B cell (primary cell): Measurements from ENCODE around the gene NEU4. TPM values are rescaled to one million over a fixed set of nuclear protein-coding genes. Genes with fewer than 3 reads are reported as not detected.
A peak's percentile ranks its signal among the peaks of the same experiment; 100 is the strongest.

Experiments used
- ATAC-seq: fragments of 200-7000 bp; cut with Tn5 transposase; one replicate; pipeline ENCODE4 v1.10.0; 2021; ENCODE audit warnings: low read depth, mild to moderate bottlenecking, moderate number of reproducible peaks, moderate library complexity
- CTCF ChIA-PET: fragments of 350-600 bp; sonication (Branson Sonifier 250); formaldehyde crosslinking; loops from one replicate; lab custom pipeline; 2021; ENCODE audit warnings: antibody characterized with exemption, inconsistent platforms; lab: Charles Lee
- POLR2A ChIA-PET: fragments of 350-600 bp; sonication (Branson Sonifier 250); formaldehyde crosslinking; loops from one replicate; lab custom pipeline; 2021; ENCODE audit warnings: antibody characterized with exemption; lab: Charles Lee
- DNase-seq: peaks from one replicate; pipeline ENCODE4 v3.0.0; 2013
- H2AFZ ChIP-seq: 2 replicates; pipeline ENCODE4 v1.6.1; 2012; ENCODE audit warnings: mild to moderate bottlenecking, low read depth, low read length; ENCODE audit not compliant: insufficient read depth, poor library complexity, severe bottlenecking
- H3K27ac ChIP-seq, 2 donors: 1 replicate in 1 of 2; 2 replicates in 1 of 2; pipeline ENCODE4 v1.5.1; 2012 to 2013; ENCODE audit warnings: low read length in 2 of 2, mild to moderate bottlenecking in 2 of 2, moderate library complexity in 1 of 2
- H3K27me3 ChIP-seq, 4 experiments: fragments of 200-600 bp in 1 of 4; sonication (generic) in 1 of 4; replicated peaks in 1 of 4; 1 replicate in 2 of 4; 2 replicates in 2 of 4; pipeline versions ENCODE4 v1.6.1 to v1.7.0; 2013 to 2016; ENCODE audit warnings: low read length in 3 of 4, mild to moderate bottlenecking in 2 of 4, mixed read lengths in 1 of 4, moderate library complexity in 1 of 4; ENCODE audit not compliant: insufficient read depth in 4 of 4, control insufficient read depth in 3 of 4; ENCODE audit errors: control extremely low read depth in 1 of 4
- H3K36me3 ChIP-seq, 2 experiments: replicated peaks in 1 of 2; 1 replicate in 1 of 2; 2 replicates in 1 of 2; pipeline versions ENCODE4 v1.6.1 to v1.7.1; 2013; ENCODE audit warnings: low read length in 1 of 2; ENCODE audit not compliant: insufficient read depth in 2 of 2, control insufficient read depth in 1 of 2; ENCODE audit errors: control extremely low read depth in 1 of 2, extremely low read depth in 1 of 2
- H3K4me1 ChIP-seq, 2 donors: fragments of 200-600 bp in 1 of 2; sonication (generic) in 1 of 2; 1 replicate in 1 of 2; 2 replicates in 1 of 2; pipeline versions ENCODE4 v1.5.1 to v1.6.1; 2013 to 2017; ENCODE audit warnings: low read length in 2 of 2; ENCODE audit not compliant: control insufficient read depth in 2 of 2, insufficient read depth in 2 of 2
- H3K4me2 ChIP-seq: replicated peaks from 2 replicates; pipeline ENCODE3; 2012; ENCODE audit warnings: mild to moderate bottlenecking, low read depth, low read length; ENCODE audit not compliant: poor library complexity, severe bottlenecking
- H3K4me3 ChIP-seq, 5 experiments: fragments of 200-600 bp in 1 of 5; sonication (generic) in 1 of 5; 1 replicate in 3 of 5; 2 replicates in 2 of 5; pipeline versions ENCODE4 v1.5.1 to v1.7.0; 2011 to 2016; ENCODE audit warnings: low read length in 4 of 5, mild to moderate bottlenecking in 4 of 5, low read depth in 2 of 5, control low read depth in 1 of 5, moderate library complexity in 1 of 5; ENCODE audit not compliant: insufficient read depth in 1 of 5; ENCODE audit errors: control extremely low read depth in 1 of 5, extremely low read depth in 1 of 5
- H3K79me2 ChIP-seq: fragments of 200-600 bp; sonication (generic); one replicate; pipeline ENCODE4 v1.6.0; 2016; ENCODE audit warnings: low read length; ENCODE audit not compliant: control insufficient read depth, insufficient read depth
- H3K9ac ChIP-seq: fragments of 200-600 bp; sonication (generic); 2 replicates; pipeline ENCODE4 v1.6.1; 2017; ENCODE audit warnings: mild to moderate bottlenecking, low read length, moderate library complexity
- H3K9me3 ChIP-seq, 3 donors: one replicate each; pipeline versions ENCODE4 v1.6.1 to v1.7.1; 2013; ENCODE audit warnings: low read length in 2 of 3; ENCODE audit not compliant: control insufficient read depth in 2 of 3, insufficient read depth in 1 of 3; ENCODE audit errors: control extremely low read depth in 1 of 3
- H4K20me1 ChIP-seq: 2 replicates; pipeline ENCODE4 v1.6.0; 2012; ENCODE audit warnings: mild to moderate bottlenecking, low read length; ENCODE audit not compliant: insufficient read depth, control insufficient read depth, poor library complexity, severe bottlenecking
- H3K27ac Mint-ChIP-seq: one replicate; pipeline ENCODE4 v1.8.0; 2021; ENCODE audit warnings: mixed read lengths
- H3K27me3 Mint-ChIP-seq: one replicate; pipeline ENCODE4 v1.8.0; 2021; ENCODE audit warnings: mixed read lengths
- H3K4me1 Mint-ChIP-seq: one replicate; pipeline ENCODE4 v1.8.0; 2021; ENCODE audit warnings: mixed read lengths
- H3K4me3 Mint-ChIP-seq: one replicate; pipeline ENCODE4 v1.8.0; 2021; ENCODE audit warnings: mixed read lengths
- H3K9me3 Mint-ChIP-seq: one replicate; pipeline ENCODE4 v1.8.0; 2022; ENCODE audit warnings: mixed read lengths; ENCODE audit not compliant: insufficient read depth
- EZH2 ChIP-seq: IDR thresholded peaks from 2 replicates; pipeline ENCODE4 v1.6.1; 2012; ENCODE audit warnings: borderline replicate concordance, low read depth, mild to moderate bottlenecking, moderate library complexity, low read length; ENCODE audit not compliant: insufficient read depth, poor library complexity, severe bottlenecking
- WGBS: methylation state at CpG from one replicate; pipeline ENCODE4 v1.1.5; 2013; ENCODE audit warnings: missing lambda C conversion rate; ENCODE audit not compliant: insufficient coverage; 5-methylcytosine and 5-hydroxymethylcytosine counted together
- intact Hi-C: fragments of 100-400 bp; cut with micrococcal nuclease; formaldehyde crosslinking; loops from one replicate; pipeline ENCODE4 v1.10.0; 2022
- polyA plus RNA-seq: library from polyadenylated mRNA; depleted of rRNA; stranded (reverse); fragments of >200 nt; gene quantifications from 2 replicates; pipeline ENCODE4 v1.2.3, GENCODE V29; 2012
- total RNA-seq, 2 donors: library from RNA; stranded (reverse); fragments of 120-200 nt in 1 of 2; gene quantifications; 1 replicate in 1 of 2; 2 replicates in 1 of 2; pipeline versions ENCODE4 v1.2.3 to v1.2.4, GENCODE V29; 2013 to 2022
- TF ChIP-seq, protein P1 (sequence below): fragments of 200-600 bp; IDR thresholded peaks from one replicate; pipeline ENCODE4 v1.8.0; 2022; ENCODE audit warnings: antibody characterized with exemption, mild to moderate bottlenecking

Gene NEU4
- total and polyA plus RNA-seq, 2 donors (not counting 1 experiment from before 2014, with no cell fraction given): 0.19 TPM; not detected in 1

DNA sequence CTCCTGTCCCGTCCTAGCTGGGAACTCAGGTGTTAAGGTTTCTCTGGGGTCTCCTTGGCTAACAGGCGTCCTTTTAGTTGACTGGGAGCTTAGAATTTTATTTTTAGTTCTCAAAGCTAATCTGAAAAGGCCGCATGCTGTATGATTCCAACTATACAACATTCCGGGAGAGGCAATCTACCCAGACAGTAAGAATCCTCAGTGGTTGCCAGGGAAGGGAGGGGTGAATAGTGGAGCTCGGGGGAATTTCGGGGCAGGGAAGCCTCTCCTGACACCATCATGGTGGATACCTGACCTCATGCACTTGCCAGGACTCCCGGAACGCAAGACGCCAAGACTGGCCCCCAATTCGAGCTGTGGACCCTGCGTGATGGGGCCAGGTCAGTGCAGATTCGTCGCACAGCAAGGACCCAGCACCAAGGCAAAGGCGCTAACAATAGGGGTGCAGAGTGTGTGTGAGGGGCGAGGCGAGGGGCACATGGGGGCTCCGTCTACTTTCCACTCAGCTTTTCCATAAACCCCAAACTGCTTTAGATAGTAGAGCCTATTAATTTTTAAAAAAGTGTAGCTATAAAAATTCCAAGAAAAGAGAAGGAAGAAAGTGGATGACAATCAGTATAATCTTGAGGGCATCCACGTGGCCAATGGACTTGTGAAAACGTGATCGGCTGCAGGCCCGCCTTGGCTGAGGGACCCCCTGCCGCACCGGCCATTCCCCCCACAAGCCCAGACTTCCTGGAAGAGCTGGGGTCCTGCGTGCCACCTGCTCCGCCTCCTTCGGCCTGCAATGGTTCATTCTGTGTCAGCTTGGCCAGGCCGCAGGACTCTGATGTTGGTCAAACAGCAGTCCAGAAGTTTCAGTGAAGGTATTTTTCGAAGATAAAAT lies 32.4 kb downstream of the NEU4 start:
- Mint-ChIP-seq H3K4me1 (peaks cover 30% of the 10 kb centered on the region), H3K27ac (no peak overlapping the region), H3K9me3 (no peaks in the 10 kb centered on the region), H3K27me3 (no peaks in the 10 kb centered on the region), H3K4me3 (peak overlapping the region; percentile 16)
- no peak overlapping the region for H3K4me2 ChIP-seq
- H3K9me3 ChIP-seq: peaks cover 0 to 4% (median 0%) of the 10 kb centered on the region in 3 donors
- H3K27ac ChIP-seq: no peak overlapping the region
- no peak overlapping the region for H3K4me3 ChIP-seq
- no peaks in the 10 kb centered on the region for H3K79me2 ChIP-seq
- ChIA-PET POLR2A (no interaction called here), CTCF (interaction anchor here (0.5 to 1.0 kb wide), 2 partner anchors 37 to 134 kb away, joined by 3 read pairs; no protein-coding TSS in a partner anchor)
- intact Hi-C loops: loop anchor here (5.0 kb wide), 1 partner anchor 41 kb away; no protein-coding TSS in a partner anchor
- no peaks in the 10 kb centered on the region for H3K36me3 ChIP-seq
- H3K27me3 ChIP-seq: no peaks in the 10 kb centered on the region
- H3K9ac ChIP-seq: no peak overlapping the region
- WGBS: 95% methylated on average over 23 of the region's 28 CpGs
- H3K4me1 ChIP-seq: peaks cover 18 to 26% of the 10 kb centered on the region in 2 donors
- H4K20me1 ChIP-seq: no peaks in the 10 kb centered on the region
- ATAC-seq: no peak
- H2AFZ ChIP-seq: no peak overlapping the region
- DNase-seq: no peak
- TF ChIP-seq, protein P1, sequence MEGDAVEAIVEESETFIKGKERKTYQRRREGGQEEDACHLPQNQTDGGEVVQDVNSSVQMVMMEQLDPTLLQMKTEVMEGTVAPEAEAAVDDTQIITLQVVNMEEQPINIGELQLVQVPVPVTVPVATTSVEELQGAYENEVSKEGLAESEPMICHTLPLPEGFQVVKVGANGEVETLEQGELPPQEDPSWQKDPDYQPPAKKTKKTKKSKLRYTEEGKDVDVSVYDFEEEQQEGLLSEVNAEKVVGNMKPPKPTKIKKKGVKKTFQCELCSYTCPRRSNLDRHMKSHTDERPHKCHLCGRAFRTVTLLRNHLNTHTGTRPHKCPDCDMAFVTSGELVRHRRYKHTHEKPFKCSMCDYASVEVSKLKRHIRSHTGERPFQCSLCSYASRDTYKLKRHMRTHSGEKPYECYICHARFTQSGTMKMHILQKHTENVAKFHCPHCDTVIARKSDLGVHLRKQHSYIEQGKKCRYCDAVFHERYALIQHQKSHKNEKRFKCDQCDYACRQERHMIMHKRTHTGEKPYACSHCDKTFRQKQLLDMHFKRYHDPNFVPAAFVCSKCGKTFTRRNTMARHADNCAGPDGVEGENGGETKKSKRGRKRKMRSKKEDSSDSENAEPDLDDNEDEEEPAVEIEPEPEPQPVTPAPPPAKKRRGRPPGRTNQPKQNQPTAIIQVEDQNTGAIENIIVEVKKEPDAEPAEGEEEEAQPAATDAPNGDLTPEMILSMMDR: no peak
- TF ChIP-seq EZH2: no peak

DNA sequence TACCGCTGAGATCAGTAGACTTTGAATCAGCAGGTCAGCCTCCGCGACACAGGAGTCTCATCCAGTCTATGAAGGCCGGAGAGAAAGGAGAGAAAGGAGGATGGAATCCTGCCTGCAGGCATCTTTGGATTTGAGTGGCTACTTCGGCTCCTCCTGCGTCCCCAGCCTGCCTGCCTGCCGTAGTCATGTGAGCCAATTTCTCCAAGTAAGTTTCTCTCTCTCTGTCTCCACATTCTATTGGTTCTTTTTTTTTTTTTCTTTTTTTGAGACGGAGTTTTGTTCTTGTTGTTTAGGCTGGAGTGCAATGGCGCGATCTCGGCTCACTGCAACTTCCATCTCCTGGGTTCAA lies 33.0 kb downstream of the NEU4 start:
- intact Hi-C loops: loop anchor here (5.0 kb wide), 1 partner anchor 40 kb away; no protein-coding TSS in a partner anchor
- Histone ChIP-seq H4K20me1 (no peaks in the 10 kb centered on the region), H3K9ac (no peak overlapping the region), H3K9me3 (peaks cover 0 to 4% (median 0%) of the 10 kb centered on the region in 3 donors), H3K79me2 (no peaks in the 10 kb centered on the region), H3K36me3 (no peaks in the 10 kb centered on the region), H3K4me3 (no peak overlapping the region), H3K27me3 (no peaks in the 10 kb centered on the region), H3K4me1 (peaks cover 18 to 26% of the 10 kb centered on the region in 2 donors), H3K4me2 (no peak overlapping the region), H2AFZ (no peak overlapping the region), H3K27ac (no peak overlapping the region)
- TF ChIP-seq, protein P1: no peak
- TF ChIP-seq EZH2: no peak
- no peak overlapping the region for H3K27ac Mint-ChIP-seq
- H3K4me1 Mint-ChIP-seq: peaks cover 31% of the 10 kb centered on the region
- no peaks in the 10 kb centered on the region for H3K9me3 Mint-ChIP-seq
- H3K4me3 Mint-ChIP-seq: no peak overlapping the region
- ChIA-PET CTCF (no interaction called here), POLR2A (no interaction called here)
- ATAC-seq: no peak
- no peaks in the 10 kb centered on the region for H3K27me3 Mint-ChIP-seq
- no peak for DNase-seq
- WGBS: 100% methylated on average over 4 of the region's 11 CpGs
